Endothelial cell of umbilical vein (primary cell): ENCODE measurements around the gene LRFN5. TPM values are rescaled to one million over a fixed set of nuclear protein-coding genes. Genes with fewer than 3 reads are reported as not detected.

Experiments used
- BruUV-seq: library from RNA; stranded (reverse); fragments of 400-500 nt; replicated peaks from 2 replicates; lab custom pipeline; 2021; lab: Mats Ljungman, UMichigan
- CTCF ChIA-PET: fragments of 300-600, 350-600 bp; sonication (Branson Sonifier 250); formaldehyde crosslinking; loops from one replicate; lab custom pipeline; 2021; ENCODE audit warnings: antibody characterized with exemption, inconsistent platforms; lab: Charles Lee
- POLR2A ChIA-PET: fragments of 300-600, 350-600 bp; sonication (Branson Sonifier 250); formaldehyde crosslinking; loops from one replicate; lab custom pipeline; 2021; ENCODE audit warnings: antibody characterized with exemption, inconsistent platforms; lab: Charles Lee
- DNase-seq: peaks from one replicate; pipeline ENCODE4 v3.0.0-alpha.2; 2011; ENCODE audit warnings: low read depth, low spot score
- FAIRE-seq: peaks from 2 replicates; lab custom pipeline; 2011; peaks lifted over from hg19 to GRCh38; lab: Jason Lieb, UNC
- H2AFZ ChIP-seq: 2 replicates; pipeline ENCODE4 v1.6.0; 2012; ENCODE audit warnings: low read depth, low read length, control low read depth, inconsistent platforms
- H3K27ac ChIP-seq: 2 replicates; pipeline ENCODE4 v1.5.1; 2011; ENCODE audit warnings: low read depth, mild to moderate bottlenecking, control low read depth, low read length, moderate library complexity; ENCODE audit not compliant: insufficient read depth
- H3K27me3 ChIP-seq, 2 experiments: 2 replicates each; pipeline versions ENCODE4 v1.6.0 to v1.6.1; 2011; ENCODE audit warnings: low read length in 2 of 2, mixed read lengths in 1 of 2; ENCODE audit not compliant: control insufficient read depth in 2 of 2, insufficient read depth in 2 of 2
- H3K36me3 ChIP-seq, 2 experiments: 2 replicates in 1 of 2; 3 replicates in 1 of 2; pipeline ENCODE4 v1.5.1; 2011; ENCODE audit warnings: low read length in 2 of 2, mild to moderate bottlenecking in 1 of 2, moderate library complexity in 1 of 2; ENCODE audit not compliant: control insufficient read depth in 2 of 2, insufficient read depth in 2 of 2; ENCODE audit errors: extremely low read depth in 1 of 2
- H3K4me1 ChIP-seq: 3 replicates; pipeline ENCODE4 v1.5.1; 2011; ENCODE audit warnings: mild to moderate bottlenecking, low read length; ENCODE audit not compliant: control insufficient read depth, insufficient read depth; ENCODE audit errors: extremely low read depth
- H3K4me2 ChIP-seq: 2 replicates; pipeline ENCODE4 v1.6.1; 2011; ENCODE audit warnings: low read length, control low read depth, mixed read lengths; ENCODE audit not compliant: insufficient read depth
- H3K4me3 ChIP-seq, 3 experiments: fragments of 200-600 bp in 1 of 3; sonication (generic), shearing (Covaris generic) in 1 of 3; replicated peaks in 1 of 3; 2 replicates each; pipeline ENCODE4 v1.5.1; 2011 to 2016; ENCODE audit warnings: control low read depth in 3 of 3, low read length in 3 of 3, mild to moderate bottlenecking in 2 of 3, inconsistent platforms in 1 of 3, low read depth in 1 of 3, moderate library complexity in 1 of 3; ENCODE audit not compliant: insufficient read depth in 1 of 3
- H3K79me2 ChIP-seq: 2 replicates; pipeline ENCODE4 v1.6.0; 2012; ENCODE audit warnings: low read length, inconsistent platforms; ENCODE audit not compliant: control insufficient read depth, insufficient read depth
- H3K9ac ChIP-seq: replicated peaks from 2 replicates; pipeline ENCODE3; 2011; ENCODE audit warnings: low read length, control low read depth; ENCODE audit not compliant: insufficient read depth; ENCODE audit errors: extremely low read depth
- H3K9me1 ChIP-seq: replicated peaks from 3 replicates; pipeline ENCODE4 v1.6.0; 2011; ENCODE audit warnings: mild to moderate bottlenecking, low read length; ENCODE audit not compliant: control insufficient read depth, insufficient read depth; ENCODE audit errors: extremely low read depth
- H3K9me3 ChIP-seq: replicated peaks from 2 replicates; pipeline ENCODE4 v1.5.1; 2012; ENCODE audit warnings: low read length, inconsistent platforms; ENCODE audit not compliant: control insufficient read depth, insufficient read depth
- H4K20me1 ChIP-seq: replicated peaks from 2 replicates; pipeline ENCODE3; 2011; ENCODE audit warnings: mild to moderate bottlenecking, low read length; ENCODE audit not compliant: control insufficient read depth, insufficient read depth; ENCODE audit errors: extremely low read depth
- EZH2 ChIP-seq: IDR thresholded peaks from 2 replicates; pipeline ENCODE4 v1.6.1; 2012; ENCODE audit warnings: borderline replicate concordance, low read depth, mild to moderate bottlenecking, moderate library complexity, low read length, inconsistent platforms; ENCODE audit not compliant: severe bottlenecking
- FOS ChIP-seq: IDR thresholded peaks from 2 replicates; pipeline ENCODE4 v1.6.1; 2011; ENCODE audit warnings: mild to moderate bottlenecking, low read length, moderate library complexity, borderline replicate concordance; ENCODE audit not compliant: insufficient read depth
- GATA2 ChIP-seq: IDR thresholded peaks from 2 replicates; pipeline ENCODE4 v1.7.0; 2011; ENCODE audit warnings: low read depth, mild to moderate bottlenecking, moderate library complexity, mixed read lengths, low read length; ENCODE audit not compliant: insufficient read length, insufficient read depth
- JUN ChIP-seq: IDR thresholded peaks from 2 replicates; pipeline ENCODE4 v1.6.1; 2011; ENCODE audit warnings: borderline replicate concordance, low read depth; ENCODE audit not compliant: insufficient read length, insufficient read depth
- MYC ChIP-seq: IDR thresholded peaks from one replicate; pipeline ENCODE4 v1.6.1; 2011; ENCODE audit warnings: mild to moderate bottlenecking, low read depth, low read length
- POLR2A ChIP-seq: IDR thresholded peaks from 2 replicates; pipeline ENCODE4 v1.6.1; 2012; ENCODE audit warnings: low read depth, mild to moderate bottlenecking, control low read depth, low read length
- POLR2AphosphoS5 ChIP-seq: IDR thresholded peaks from 2 replicates; pipeline ENCODE4 v1.6.1; 2012; ENCODE audit warnings: low read depth, mild to moderate bottlenecking, control low read depth, low read length, moderate library complexity; ENCODE audit not compliant: insufficient read depth
- dilution Hi-C: fragments of 300-500 bp; cut with MboI; formaldehyde crosslinking; loops from one replicate; pipeline ENCODE4 v1.15.0; 2019; ENCODE audit warnings: low sequenced_read_pairs; ENCODE audit not compliant: extremely low pct_ligation_motif_present
- intact Hi-C: fragments of 100-400 bp; cut with micrococcal nuclease; formaldehyde crosslinking; loops from one replicate; pipeline ENCODE4 v1.10.0; 2022
- polyA plus RNA-seq, 4 experiments: library from polyadenylated mRNA; depleted of rRNA in 3 of 4; stranded (reverse) in 3 of 4; unstranded in 1 of 4; fragments of >200 nt; gene quantifications; 2 replicates each; pipeline versions ENCODE4 v1.2.1 to v1.2.3, GENCODE V29; 2011 to 2012; ENCODE audit warnings: missing spikeins in 1 of 4
- total RNA-seq: library from RNA; stranded (reverse); gene quantifications from 2 replicates; pipeline ENCODE4 v1.2.3, GENCODE V29; 2021
- TF ChIP-seq, protein P1 (sequence below): IDR thresholded peaks from 2 replicates; pipeline ENCODE4 v1.6.1; 2011; ENCODE audit not compliant: insufficient read depth, insufficient read length
- TF ChIP-seq, protein P2 (sequence below), 2 donors: IDR thresholded peaks; 1 replicate in 1 of 2; 2 replicates in 1 of 2; pipeline ENCODE4 v1.5.1; 2011; ENCODE audit warnings: low read length in 2 of 2, mild to moderate bottlenecking in 2 of 2, moderate library complexity in 2 of 2, control low read depth in 1 of 2, inconsistent platforms in 1 of 2, low read depth in 1 of 2; ENCODE audit not compliant: insufficient read depth in 1 of 2; ENCODE audit errors: extremely low read depth in 1 of 2

LRFN5 gene
- total and polyA plus RNA-seq, 2 donors (not counting 3 experiments of a cell fraction or from before 2014, with no cell fraction given) = not detected

DNA sequence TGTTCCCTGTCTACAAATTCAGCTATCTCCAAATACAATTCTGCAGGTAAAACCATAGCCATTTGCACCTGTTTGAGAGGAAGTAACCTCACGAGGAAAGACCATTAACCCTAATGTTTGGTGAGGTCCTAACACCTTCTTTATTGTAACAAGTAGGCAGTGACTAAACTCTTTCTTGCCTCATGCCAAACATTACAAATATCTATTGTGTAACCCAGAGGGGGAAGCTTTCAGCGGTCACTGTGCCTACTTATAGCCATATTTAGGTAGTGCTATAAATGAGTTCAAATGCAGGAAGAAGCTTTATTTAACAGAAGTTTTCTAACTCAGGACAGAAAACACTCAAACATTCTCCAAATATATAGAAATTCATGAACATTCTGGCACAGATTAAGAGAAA is 252.7 kb downstream of the LRFN5 start:
- H3K4me2 ChIP-seq = no peak overlapping the region
- no TSS peak for BruUV-seq
- DNase-seq (no peak), FAIRE-seq (no peak)
- POLR2A ChIA-PET = no interaction called here
- H4K20me1 ChIP-seq = no peaks in the 10 kb centered on the region
- no peaks in the 10 kb centered on the region for H3K79me2 ChIP-seq
- intact Hi-C loops = no loop called here
- H3K36me3 ChIP-seq = no peaks in the 10 kb centered on the region
- CTCF ChIA-PET = no interaction called here
- no peak overlapping the region for H2AFZ ChIP-seq
- H3K4me1 ChIP-seq = no peaks in the 10 kb centered on the region
- no peaks in the 10 kb centered on the region for H3K27me3 ChIP-seq
- dilution Hi-C loops = no loop called here
- TF ChIP-seq JUN (no peak), FOS (no peak), MYC (no peak), POLR2AphosphoS5 (no peak), EZH2 (no peak), POLR2A (no peak), GATA2 (no peak)
- TF ChIP-seq, protein P1, sequence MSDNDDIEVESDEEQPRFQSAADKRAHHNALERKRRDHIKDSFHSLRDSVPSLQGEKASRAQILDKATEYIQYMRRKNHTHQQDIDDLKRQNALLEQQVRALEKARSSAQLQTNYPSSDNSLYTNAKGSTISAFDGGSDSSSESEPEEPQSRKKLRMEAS = no peak
- TF ChIP-seq, protein P2, sequence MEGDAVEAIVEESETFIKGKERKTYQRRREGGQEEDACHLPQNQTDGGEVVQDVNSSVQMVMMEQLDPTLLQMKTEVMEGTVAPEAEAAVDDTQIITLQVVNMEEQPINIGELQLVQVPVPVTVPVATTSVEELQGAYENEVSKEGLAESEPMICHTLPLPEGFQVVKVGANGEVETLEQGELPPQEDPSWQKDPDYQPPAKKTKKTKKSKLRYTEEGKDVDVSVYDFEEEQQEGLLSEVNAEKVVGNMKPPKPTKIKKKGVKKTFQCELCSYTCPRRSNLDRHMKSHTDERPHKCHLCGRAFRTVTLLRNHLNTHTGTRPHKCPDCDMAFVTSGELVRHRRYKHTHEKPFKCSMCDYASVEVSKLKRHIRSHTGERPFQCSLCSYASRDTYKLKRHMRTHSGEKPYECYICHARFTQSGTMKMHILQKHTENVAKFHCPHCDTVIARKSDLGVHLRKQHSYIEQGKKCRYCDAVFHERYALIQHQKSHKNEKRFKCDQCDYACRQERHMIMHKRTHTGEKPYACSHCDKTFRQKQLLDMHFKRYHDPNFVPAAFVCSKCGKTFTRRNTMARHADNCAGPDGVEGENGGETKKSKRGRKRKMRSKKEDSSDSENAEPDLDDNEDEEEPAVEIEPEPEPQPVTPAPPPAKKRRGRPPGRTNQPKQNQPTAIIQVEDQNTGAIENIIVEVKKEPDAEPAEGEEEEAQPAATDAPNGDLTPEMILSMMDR (IDR thresholded peaks at IDR 0.05; ENCODE audit: extremely low read depth in 1 of 2, insufficient read depth in 1 of 2, low read depth in 1 of 2, low read length in 2 of 2) = no peak
- no peak overlapping the region for H3K9ac ChIP-seq
- no peaks in the 10 kb centered on the region for H3K9me3 ChIP-seq
- H3K27ac ChIP-seq = no peak overlapping the region
- no peak overlapping the region for H3K4me3 ChIP-seq
- no peaks in the 10 kb centered on the region for H3K9me1 ChIP-seq
